Keratinocyte (primary cell): ENCODE results near the gene PCDH9. TPM values are rescaled to one million over a fixed set of nuclear protein-coding genes. Genes with fewer than 3 reads are reported as not detected.

Experiments used
- DNase-seq: peaks from one replicate; pipeline ENCODE4 v3.0.0-alpha.2; 2011; ENCODE audit warnings: low read depth, missing footprints, low spot score
- FAIRE-seq: peaks from 2 replicates; lab custom pipeline; 2011; peaks lifted over from hg19 to GRCh38; lab: Jason Lieb, UNC
- H2AFZ ChIP-seq: 2 replicates; pipeline ENCODE4 v1.6.0; 2012; ENCODE audit warnings: low read length, control low read depth, inconsistent platforms; ENCODE audit not compliant: control insufficient read depth
- H3K27ac ChIP-seq: 2 replicates; pipeline ENCODE4 v1.5.1; 2011; ENCODE audit warnings: low read length; ENCODE audit not compliant: control insufficient read depth, insufficient read depth
- H3K27me3 ChIP-seq: 3 replicates; pipeline ENCODE4 v1.6.0; 2011; ENCODE audit warnings: low read length; ENCODE audit not compliant: control insufficient read depth, insufficient read depth; ENCODE audit errors: extremely low read depth
- H3K36me3 ChIP-seq, 2 experiments: 2 replicates in 1 of 2; 3 replicates in 1 of 2; pipeline ENCODE4 v1.5.1; 2011; ENCODE audit warnings: low read length in 2 of 2, mild to moderate bottlenecking in 1 of 2; ENCODE audit not compliant: control insufficient read depth in 2 of 2, insufficient read depth in 2 of 2; ENCODE audit errors: extremely low read depth in 1 of 2
- H3K4me1 ChIP-seq: 3 replicates; pipeline ENCODE4 v1.5.1; 2011; ENCODE audit warnings: low read length; ENCODE audit not compliant: control insufficient read depth, insufficient read depth; ENCODE audit errors: extremely low read depth
- H3K4me2 ChIP-seq: 3 replicates; pipeline ENCODE4 v1.6.0; 2011; ENCODE audit warnings: low read depth, low read length; ENCODE audit not compliant: control insufficient read depth, insufficient read depth; ENCODE audit errors: extremely low read depth
- H3K4me3 ChIP-seq, 3 experiments: fragments of 200-600 bp in 1 of 3; sonication (generic) in 1 of 3; 2 replicates in 2 of 3; 3 replicates in 1 of 3; pipeline ENCODE4 v1.5.1; 2011 to 2016; ENCODE audit warnings: low read length in 3 of 3, mild to moderate bottlenecking in 3 of 3, control low read depth in 2 of 3, inconsistent platforms in 1 of 3, low read depth in 1 of 3, mixed read lengths in 1 of 3, mixed run types in 1 of 3, moderate library complexity in 1 of 3; ENCODE audit not compliant: control insufficient read depth in 2 of 3, insufficient read depth in 2 of 3; ENCODE audit errors: extremely low read depth in 1 of 3
- H3K79me2 ChIP-seq: 2 replicates; pipeline ENCODE4 v1.6.0; 2012; ENCODE audit warnings: low read length; ENCODE audit not compliant: control insufficient read depth, insufficient read depth
- H3K9ac ChIP-seq: 3 replicates; pipeline ENCODE4 v1.6.0; 2011; ENCODE audit warnings: low read length; ENCODE audit not compliant: control insufficient read depth, insufficient read depth; ENCODE audit errors: extremely low read depth
- H3K9me1 ChIP-seq: 3 replicates; pipeline ENCODE4 v1.6.0; 2011; ENCODE audit warnings: low read length; ENCODE audit not compliant: control insufficient read depth, insufficient read depth; ENCODE audit errors: extremely low read depth
- H3K9me3 ChIP-seq: 2 replicates; pipeline ENCODE4 v1.5.1; 2012; ENCODE audit warnings: low read depth, low read length; ENCODE audit not compliant: control insufficient read depth
- H4K20me1 ChIP-seq: 3 replicates; pipeline ENCODE4 v1.6.0; 2011; ENCODE audit warnings: low read length; ENCODE audit not compliant: control insufficient read depth, insufficient read depth; ENCODE audit errors: extremely low read depth
- CTCF ChIP-seq, 3 experiments: IDR thresholded peaks in 1 of 3; conservative IDR thresholded peaks in 1 of 3; optimal IDR thresholded peaks in 1 of 3; 2 replicates in 2 of 3; 3 replicates in 1 of 3; pipeline versions ENCODE3 to v1.5.1; 2011; ENCODE audit warnings: low read length in 3 of 3, mild to moderate bottlenecking in 3 of 3, moderate library complexity in 2 of 3, control low read depth in 1 of 3, inconsistent platforms in 1 of 3; ENCODE audit not compliant: insufficient read depth in 2 of 3; ENCODE audit errors: extremely low read depth in 1 of 3
- EZH2 ChIP-seq: IDR thresholded peaks from one replicate; pipeline ENCODE4 v1.6.1; 2012; ENCODE audit warnings: inconsistent platforms, mild to moderate bottlenecking, low read length, moderate library complexity
- dilution Hi-C: fragments of 300-500 bp; cut with MboI; formaldehyde crosslinking; loops from one replicate; pipeline ENCODE4 v1.7.0; 2020; ENCODE audit warnings: low sequenced_read_pairs; ENCODE audit not compliant: extremely low pct_ligation_motif_present
- polyA plus RNA-seq, 5 experiments: library from polyadenylated mRNA; depleted of rRNA in 3 of 5; stranded (reverse) in 3 of 5; stranded (forward) in 1 of 5; unstranded in 1 of 5; fragments of >200 nt; gene quantifications; 1 replicate in 1 of 5; 2 replicates in 3 of 5; 3 replicates in 1 of 5; pipeline versions ENCODE4 v1.2.1 to v1.2.3, GENCODE V29; 2011 to 2012; ENCODE audit warnings: missing spikeins in 2 of 5, low read depth in 1 of 5, low replicate concordance in 1 of 5

The PCDH9 gene
- polyA plus RNA-seq, 1 donor (not counting 4 experiments of a cell fraction or from before 2014, with no cell fraction given): 0.21 TPM

- TF ChIP-seq CTCF (optimal IDR thresholded peaks at IDR 0.05 in 1 of 3, IDR thresholded peaks at IDR 0.05 in 1 of 3, conservative IDR thresholded peaks at IDR 0.05 in 1 of 3; ENCODE audit: extremely low read depth in 1 of 3, insufficient read depth in 2 of 3, low read length in 3 of 3): no peak
- no peak for TF ChIP-seq EZH2
- no peaks in the 10 kb centered on the region for H4K20me1 ChIP-seq
- no peak overlapping the region for H3K4me3 ChIP-seq
- no peaks in the 10 kb centered on the region for H3K4me1 ChIP-seq
- no peaks in the 10 kb centered on the region for H3K9me3 ChIP-seq
- FAIRE-seq (no peak), DNase-seq (no peak)
- no peaks in the 10 kb centered on the region for H3K9me1 ChIP-seq
- no peak overlapping the region for H3K27ac ChIP-seq
- H3K27me3 ChIP-seq: peaks cover 3% of the 10 kb centered on the region
- H2AFZ ChIP-seq: no peak overlapping the region
- H3K4me2 ChIP-seq: no peak overlapping the region
- no peaks in the 10 kb centered on the region for H3K36me3 ChIP-seq
- dilution Hi-C loops: no loop called here
- no peak overlapping the region for H3K9ac ChIP-seq
- no peaks in the 10 kb centered on the region for H3K79me2 ChIP-seq
Observed at GRCh38 chr13:67133476-67133875, 96.7 kb downstream of the PCDH9 start.

- no peaks in the 10 kb centered on the region for H3K36me3 ChIP-seq
- TF ChIP-seq EZH2 (no peak), CTCF (optimal IDR thresholded peaks at IDR 0.05 in 1 of 3, IDR thresholded peaks at IDR 0.05 in 1 of 3, conservative IDR thresholded peaks at IDR 0.05 in 1 of 3; ENCODE audit: extremely low read depth in 1 of 3, insufficient read depth in 2 of 3, low read length in 3 of 3) (no peak)
- H3K4me2 ChIP-seq: no peak overlapping the region
- no peaks in the 10 kb centered on the region for H4K20me1 ChIP-seq
- H3K27ac ChIP-seq: no peak overlapping the region
- no peaks in the 10 kb centered on the region for H3K9me3 ChIP-seq
- no peaks in the 10 kb centered on the region for H3K4me1 ChIP-seq
- H3K9ac ChIP-seq: no peak overlapping the region
- DNase-seq: no peak
- H3K27me3 ChIP-seq: peaks cover 4% of the 10 kb centered on the region
- H2AFZ ChIP-seq: no peak overlapping the region
- no peak overlapping the region for H3K4me3 ChIP-seq
- H3K9me1 ChIP-seq: no peaks in the 10 kb centered on the region
- no peak for FAIRE-seq
- H3K79me2 ChIP-seq: no peaks in the 10 kb centered on the region
- dilution Hi-C loops: no loop called here
Observed at GRCh38 chr13:67131393-67131792, 98.7 kb downstream of the PCDH9 start.
